ENCODE measurements around the gene CTSE. TPM values are rescaled to one million over a fixed set of nuclear protein-coding genes. Genes with fewer than 3 reads are reported as not detected.
"Not testable (repeated sequence)": the region's sequence is repeated elsewhere in the genome, so short reads cannot be mapped to it uniquely, and the experiment has no call there.

CTSE gene
- total RNA-seq, 1 experiment from 2014 or later = not detected

DNA sequence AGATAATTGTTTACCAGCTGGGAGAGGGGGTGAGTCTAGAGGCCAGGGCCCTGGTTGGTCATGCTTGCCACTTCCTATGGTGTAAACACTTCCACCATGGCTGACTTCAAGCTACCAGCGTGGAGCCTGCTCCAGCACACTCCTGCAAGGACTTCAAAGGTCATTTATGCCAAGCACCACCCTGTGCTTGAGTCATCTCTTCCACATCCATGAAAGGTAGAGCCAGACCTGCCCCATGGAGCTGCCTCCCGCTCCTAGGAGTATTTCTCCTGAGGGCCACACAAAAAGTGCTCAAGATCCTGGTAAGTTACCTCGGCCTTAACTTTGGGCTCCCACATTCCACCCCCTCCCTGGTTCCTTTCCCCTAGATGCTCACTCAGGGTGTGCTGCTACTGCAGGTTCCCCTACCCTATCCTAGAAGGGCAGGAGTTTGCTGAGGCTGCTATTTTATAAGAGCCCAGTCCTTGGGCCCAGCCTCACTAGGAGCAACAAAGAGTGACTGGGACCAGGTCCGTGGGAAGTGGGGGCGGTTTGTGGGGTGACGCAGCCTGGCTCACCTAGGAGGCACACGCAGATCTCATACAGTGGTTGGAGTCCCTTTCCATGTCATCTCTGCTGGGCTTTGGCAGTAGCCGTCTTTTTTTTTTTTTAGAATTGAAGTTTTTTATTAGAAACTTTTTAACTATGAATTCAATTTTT is 22.9 kb downstream of the CTSE start:
- DNase-seq (ENCODE audit: low spot score) = no peak
- in situ Hi-C loops (cut with HindIII; ENCODE audit: low sequenced_read_pairs) = no loop called here

DNA sequence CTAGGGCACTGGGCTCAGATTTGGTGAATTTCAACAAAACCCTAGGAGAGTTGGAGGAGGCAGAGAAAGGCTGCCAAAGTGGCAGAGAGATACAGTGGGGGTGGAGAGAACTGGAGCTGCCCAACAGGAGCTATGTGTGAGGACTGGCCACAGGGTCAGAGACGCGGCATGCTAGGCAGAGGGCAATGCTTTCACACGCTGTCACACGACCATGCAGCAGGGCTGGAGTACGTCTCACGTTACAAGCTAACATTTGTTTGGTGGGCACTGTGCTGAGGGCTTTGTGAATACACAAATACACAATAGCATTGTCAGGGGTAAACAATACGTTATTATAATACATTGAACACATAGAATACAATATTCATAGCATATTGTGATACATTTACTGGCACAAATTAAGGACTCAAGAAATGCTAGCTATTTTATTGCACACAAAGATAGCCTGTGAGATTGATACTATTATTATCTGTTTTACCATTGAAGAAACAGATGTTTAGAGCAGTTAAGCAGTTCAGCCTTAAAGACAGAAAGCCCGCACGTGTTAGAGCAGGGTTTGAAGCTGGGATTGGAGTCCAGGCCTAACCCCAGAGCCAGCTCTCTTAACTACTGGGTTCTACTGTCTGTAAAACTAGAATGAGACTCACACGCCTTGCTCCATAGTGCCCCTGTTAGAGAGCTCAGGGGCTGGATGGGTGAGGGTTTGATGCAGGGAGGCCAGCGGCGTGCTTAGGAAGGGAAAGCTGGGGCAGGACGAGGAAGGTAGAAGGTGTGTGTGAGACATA is 25.0 kb downstream of the CTSE start:
- no peak for DNase-seq (ENCODE audit: low spot score)
- in situ Hi-C loops (cut with HindIII; ENCODE audit: low sequenced_read_pairs) = no loop called here

DNA sequence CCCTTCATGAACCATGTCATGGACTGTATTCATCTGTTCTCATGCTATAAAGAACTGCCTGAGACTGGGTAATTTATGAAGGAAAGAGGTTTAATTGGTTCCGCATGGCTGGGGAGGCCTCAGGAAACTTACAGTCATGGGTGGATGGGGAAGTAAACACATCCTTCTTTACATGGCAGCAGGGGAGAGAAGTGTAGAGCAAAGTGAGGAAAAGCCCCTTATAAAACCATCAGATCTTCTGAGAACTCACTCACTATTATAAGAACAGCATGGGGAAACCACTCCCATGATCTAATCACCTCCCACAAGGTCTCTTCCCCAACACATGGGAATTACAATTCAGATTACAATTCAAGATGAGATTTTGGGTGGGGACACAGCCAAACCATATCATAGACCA is 27.1 kb downstream of the CTSE start:
- DNase-seq (ENCODE audit: low spot score); in situ Hi-C loops (cut with HindIII; ENCODE audit: low sequenced_read_pairs): not testable (repeated sequence)

DNA sequence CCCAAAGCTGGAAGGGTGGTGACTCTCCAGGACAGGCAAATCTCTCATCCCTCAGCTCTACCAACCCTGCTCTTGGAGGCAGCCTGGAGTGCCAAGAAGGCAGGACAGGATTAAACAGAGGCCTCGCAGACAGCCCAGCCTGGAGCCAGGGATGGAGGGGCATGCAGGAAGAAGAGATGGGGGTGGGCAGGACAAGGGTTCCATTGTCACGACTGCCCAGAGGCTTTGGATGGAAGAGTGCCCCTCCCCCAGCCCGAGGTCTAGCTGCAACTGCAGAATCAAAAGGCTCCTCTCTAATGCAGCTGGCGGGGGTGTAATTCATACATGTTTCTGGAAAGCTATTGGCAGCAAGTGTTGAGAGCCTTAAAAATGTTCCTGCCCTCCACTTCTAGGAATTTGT is 29.3 kb downstream of the CTSE start:
- no peak for DNase-seq (ENCODE audit: low spot score)
- in situ Hi-C loops (cut with HindIII; ENCODE audit: low sequenced_read_pairs) = no loop called here

DNA sequence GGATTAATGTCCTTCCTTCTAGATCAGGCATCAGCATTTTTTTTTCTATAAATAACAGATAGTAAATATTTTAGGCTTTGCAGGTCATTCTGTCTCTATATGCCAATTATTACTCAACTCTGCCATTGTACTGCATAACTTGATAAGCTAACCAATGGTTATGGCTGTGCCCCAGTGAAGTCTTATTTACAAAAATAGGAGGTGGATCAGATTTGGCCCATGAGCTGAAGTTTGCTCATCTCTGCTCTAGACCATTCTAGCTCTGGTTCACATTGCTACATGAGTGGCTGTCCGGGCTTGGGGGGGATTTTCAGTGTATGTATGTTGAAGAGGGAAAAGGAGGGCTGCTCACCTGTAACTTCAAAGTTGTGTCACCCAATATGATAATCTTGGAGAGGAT is 30.6 kb downstream of the CTSE start:
- DNase-seq (ENCODE audit: low spot score) = no peak
- in situ Hi-C loops (cut with HindIII; ENCODE audit: low sequenced_read_pairs) = no loop called here

DNA sequence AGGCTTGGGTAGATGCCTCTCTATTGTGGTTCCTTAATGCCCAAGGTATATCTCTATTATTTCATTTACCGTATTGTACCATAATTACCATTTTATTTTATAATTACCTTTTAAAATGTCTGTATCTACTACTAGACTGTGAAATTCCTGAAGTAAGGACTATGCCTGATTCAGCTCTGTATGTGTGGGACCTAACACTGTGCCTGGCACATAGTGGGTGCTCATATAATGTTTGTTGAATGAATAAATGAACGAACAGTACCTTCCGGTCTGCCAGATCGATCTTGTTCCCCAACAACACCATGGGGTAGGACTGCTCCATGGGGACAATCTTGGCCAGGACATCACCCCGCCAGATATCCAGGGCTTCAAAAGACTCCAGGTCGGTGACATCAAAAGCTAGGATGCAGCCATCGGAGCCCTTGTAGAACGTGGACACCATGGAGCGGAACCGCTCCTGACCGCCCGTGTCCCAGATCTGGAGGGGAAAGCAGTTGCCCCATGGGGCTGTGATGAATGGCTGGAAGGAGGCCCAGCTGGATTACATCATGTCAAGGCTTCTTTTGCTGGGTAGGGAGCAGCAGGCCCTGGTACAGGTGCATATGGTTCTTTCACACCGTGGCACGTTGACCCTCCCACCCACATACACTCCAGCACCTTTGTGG is 31.3 kb downstream of the CTSE start:
- in situ Hi-C loops (cut with HindIII; ENCODE audit: low sequenced_read_pairs) = no loop called here
- no peak for DNase-seq (ENCODE audit: low spot score)

DNA sequence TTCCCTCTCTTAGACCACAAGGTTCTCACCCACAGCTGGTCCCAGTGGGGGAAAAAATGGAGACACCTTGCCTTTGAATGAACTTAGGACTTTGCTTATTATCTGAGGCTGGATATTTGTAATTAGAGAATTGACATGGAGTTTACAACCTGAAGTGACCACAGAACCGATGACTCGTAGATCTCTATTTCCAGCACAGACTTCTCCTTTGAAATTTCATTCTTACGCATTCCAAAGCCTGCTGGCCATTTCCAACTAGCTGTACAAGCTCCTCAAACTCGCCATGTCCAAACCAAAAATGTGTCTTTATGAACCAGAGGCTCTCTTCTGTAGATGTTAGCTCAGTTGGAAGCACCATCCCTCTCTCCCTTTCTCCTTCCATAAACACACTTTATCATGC is 32.5 kb downstream of the CTSE start:
- in situ Hi-C loops (cut with HindIII; ENCODE audit: low sequenced_read_pairs) = no loop called here
- DNase-seq (ENCODE audit: low spot score) = no peak

DNA sequence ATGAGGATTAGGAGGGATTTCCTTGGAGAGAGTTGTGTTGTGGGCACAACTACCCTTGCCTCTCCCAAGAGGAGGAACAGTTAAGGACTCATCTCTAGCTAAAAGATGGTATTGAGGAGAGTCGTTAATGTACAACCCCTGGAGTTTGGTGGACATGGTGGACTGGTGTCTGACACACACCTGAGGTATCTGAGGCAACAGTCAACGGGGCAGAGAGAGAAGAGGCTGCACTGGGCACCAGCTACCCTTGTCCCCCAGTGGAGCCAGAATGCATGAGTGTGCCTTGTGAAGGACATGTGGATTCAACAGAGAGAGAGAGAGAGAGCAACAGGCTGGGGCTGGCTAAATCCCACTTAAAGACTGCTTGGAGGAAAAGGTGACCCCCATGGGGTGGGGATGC is 33.5 kb downstream of the CTSE start:
- no peak for DNase-seq (ENCODE audit: low spot score)
- in situ Hi-C loops (cut with HindIII; ENCODE audit: low sequenced_read_pairs) = no loop called here

DNA sequence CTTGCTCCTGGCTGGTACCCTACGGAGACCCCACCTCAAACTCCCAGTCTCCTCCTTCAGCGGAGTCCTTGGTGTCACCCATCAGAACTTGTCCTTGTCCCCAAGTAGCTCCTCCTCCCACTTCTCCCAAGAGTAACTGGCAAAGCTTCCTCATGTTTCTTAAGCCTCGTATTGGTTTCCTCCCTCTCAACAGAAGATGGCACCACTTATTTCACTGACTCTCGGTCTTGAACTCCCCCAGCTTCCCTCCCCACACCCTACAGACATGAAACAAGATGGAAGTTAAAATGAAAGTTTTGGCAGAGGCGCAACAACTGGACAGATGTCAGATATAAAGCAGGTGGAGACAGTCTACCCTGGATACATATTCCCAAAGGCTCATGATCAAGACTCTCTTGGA is 33.9 kb downstream of the CTSE start:
- in situ Hi-C loops (cut with HindIII; ENCODE audit: low sequenced_read_pairs) = no loop called here
- DNase-seq (ENCODE audit: low spot score) = no peak

DNA sequence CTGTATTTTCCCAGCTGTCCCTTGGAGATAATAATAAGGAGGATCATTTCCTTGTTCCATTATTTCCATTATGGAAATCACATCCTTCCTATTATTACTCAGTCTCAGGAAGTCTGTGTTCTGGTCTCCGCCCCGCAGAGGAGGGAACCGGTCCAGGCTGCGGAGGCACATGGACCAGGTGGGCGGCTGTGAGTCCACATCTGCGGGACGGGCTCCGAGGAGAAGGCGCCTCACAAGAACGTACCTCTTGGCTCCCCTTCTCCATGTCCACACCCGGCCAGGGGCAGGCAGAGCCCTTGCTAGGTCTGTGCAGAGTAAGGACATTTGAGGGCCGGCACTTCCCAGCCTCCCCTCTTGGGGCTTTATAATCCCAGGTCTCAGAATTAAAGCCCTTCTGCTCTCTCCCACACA is 35.1 kb downstream of the CTSE start:
- in situ Hi-C loops (cut with HindIII; ENCODE audit: low sequenced_read_pairs) = no loop called here
- no peak for DNase-seq (ENCODE audit: low spot score)

DNA sequence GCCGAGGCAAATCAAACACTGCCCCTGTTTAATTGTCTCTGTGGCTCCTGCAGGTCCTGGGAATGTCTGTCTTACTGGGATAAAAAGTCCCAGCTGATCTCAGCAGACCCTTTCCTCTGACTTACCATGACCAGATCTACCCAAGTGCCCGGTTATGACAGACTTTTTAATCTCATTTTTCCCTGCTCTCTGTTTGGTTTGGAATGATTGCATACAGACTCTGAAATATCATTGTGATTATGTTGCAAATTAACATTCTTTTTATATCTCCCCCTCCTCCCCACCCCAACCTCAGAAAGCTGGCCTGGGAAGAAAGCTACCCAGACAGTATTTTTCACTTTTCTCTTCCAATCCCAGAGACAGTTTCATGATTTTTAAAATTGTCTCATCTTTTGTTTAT is 36.8 kb downstream of the CTSE start:
- no peak for DNase-seq (ENCODE audit: low spot score)
- in situ Hi-C loops (cut with HindIII; ENCODE audit: low sequenced_read_pairs) = no loop called here

DNA sequence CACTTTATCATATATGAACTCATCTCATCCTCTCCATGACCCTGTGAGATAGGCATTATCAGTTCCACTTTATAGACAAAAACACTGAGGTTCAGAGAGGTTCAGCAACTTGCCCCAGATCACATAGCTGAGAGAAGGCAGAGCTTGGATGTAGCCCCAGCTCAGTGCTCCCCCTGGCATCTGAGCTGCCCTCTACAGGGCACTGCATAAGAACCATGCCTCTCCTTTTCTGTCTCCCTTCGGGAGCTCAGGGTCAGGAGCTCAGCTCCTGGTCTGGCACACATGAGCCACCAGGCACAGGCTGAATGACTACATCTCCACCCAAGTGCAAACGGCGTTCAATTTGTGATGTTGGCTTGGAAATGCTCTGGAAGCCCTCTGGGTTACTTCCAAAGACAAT is 37.4 kb downstream of the CTSE start:
- in situ Hi-C loops (cut with HindIII; ENCODE audit: low sequenced_read_pairs) = no loop called here
- no peak for DNase-seq (ENCODE audit: low spot score)

DNA sequence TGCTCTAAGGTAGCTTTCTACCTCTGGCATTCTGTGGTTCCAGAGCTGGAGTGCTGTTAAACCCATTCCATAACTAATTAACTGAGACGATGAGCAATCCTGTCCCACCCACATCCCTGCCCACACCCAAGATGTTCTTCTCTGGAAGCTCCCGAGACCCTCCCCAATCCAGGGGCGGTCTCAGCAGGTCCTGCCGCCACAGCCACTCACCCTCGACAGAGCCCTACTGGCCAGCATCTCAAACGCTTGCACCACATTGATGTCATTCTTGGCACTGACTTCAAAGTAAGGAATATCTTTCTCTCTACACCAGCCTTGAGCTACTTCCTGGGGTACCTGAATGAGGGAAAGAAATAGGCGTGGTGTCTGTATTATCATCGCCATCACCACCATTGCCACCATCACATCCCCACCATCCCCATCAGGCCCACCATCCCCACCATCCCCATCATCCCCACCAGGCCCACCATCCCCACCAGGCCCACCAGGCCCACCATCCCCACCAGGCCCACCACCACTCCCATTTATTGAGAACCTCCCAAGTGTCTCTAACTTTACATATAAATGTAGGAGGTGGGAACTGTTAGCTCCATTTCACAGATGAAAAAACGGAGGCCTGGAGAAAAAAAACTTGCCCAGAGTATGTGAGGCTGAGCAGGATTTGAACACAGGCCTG is 38.2 kb downstream of the CTSE start:
- in situ Hi-C loops (cut with HindIII; ENCODE audit: low sequenced_read_pairs) = no loop called here

DNA sequence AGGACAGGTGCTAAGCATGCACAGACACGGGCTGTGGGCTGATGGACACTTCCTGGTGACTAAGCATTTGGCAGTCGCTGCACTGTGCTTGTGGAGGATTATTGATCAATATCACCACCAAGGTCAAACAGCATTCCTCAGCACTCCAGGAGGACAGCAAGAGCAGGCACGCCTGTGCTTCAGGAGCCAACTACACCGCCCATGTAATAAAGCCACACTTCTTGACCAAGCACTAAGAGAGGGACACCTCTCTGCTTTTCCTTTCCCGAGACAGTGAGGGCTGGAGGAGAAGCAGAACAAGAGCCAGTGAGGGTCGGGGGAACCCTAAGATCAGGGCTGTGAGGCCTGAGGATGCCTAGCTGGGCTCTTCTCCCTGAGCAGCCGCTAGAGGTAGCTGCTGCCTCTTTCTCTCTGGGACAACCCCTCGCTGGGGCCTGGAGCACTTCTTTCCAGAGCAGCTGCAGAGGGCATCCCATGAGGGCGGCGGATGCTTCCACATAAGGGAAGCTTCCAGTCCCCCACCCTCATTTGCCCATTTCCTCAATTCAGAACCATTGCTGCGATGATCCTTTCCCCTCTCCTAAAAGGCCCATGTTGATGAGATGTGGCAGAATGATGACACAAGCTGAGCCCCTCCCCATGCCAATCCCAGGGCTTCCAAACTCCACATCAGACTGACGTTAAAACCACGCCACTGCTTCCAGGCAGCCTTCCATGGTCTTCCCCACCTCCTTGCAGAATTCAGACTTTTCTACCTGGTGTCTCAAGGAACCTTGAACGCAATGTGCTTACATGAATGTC is 39.6 kb downstream of the CTSE start:
- in situ Hi-C loops (cut with HindIII; ENCODE audit: low sequenced_read_pairs) = no loop called here
- DNase-seq (ENCODE audit: low spot score) = peak; percentile 22

More for the DNA sequence above, 38.2 kb downstream of the CTSE start:
- no peak for DNase-seq (ENCODE audit: low spot score)

DNA sequence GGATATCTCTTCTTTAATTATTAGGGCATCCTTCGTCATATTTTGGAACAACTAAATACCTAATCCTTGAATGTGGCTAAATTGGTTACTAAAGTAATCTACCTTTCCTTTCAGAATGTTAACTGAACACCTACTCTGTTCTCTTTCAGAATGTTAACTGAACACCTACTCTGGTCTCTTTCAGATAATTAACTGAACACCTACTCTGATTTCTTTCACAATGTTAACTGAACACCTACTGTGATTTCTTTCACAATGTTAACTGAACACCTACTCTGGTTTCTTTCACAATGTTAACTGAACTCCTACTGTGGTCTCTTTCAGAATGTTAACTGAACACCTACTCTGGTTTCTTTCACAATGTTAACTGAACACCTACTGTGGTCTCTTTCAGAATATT is 42.4 kb downstream of the CTSE start:
- in situ Hi-C loops (cut with HindIII; ENCODE audit: low sequenced_read_pairs) = no loop called here

DNA sequence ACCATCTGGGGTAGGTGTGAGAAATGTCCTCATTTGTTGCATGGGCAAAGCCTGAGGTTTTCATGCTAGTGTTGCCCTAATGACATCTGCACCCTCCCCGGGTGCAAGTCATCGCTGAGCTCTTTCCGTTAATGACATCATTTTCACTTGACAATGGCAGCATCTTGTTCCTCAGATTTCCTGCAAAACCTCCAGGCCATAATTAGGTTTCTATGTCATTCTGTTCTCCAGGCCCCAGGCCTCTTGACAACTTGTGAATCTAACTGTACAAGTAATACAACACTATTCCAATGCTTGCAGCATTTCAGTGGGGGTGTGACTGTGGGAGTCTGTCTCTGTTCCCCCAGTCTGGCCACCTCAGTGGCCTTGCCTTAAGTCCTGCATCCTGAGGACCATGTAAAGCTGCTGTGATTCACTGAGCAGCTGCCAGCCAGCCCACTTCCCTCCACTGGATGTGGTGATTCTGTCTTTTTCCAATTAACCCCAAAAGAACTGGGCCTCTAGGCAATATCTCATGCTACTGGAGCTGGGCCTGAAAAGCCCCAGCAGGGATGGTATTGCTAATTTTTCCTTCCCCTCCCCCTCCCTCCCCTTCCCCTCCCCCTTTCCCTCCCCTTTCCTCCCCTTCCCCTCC is 43.3 kb downstream of the CTSE start:
- in situ Hi-C loops (cut with HindIII; ENCODE audit: low sequenced_read_pairs) = no loop called here
- no peak for DNase-seq (ENCODE audit: low spot score)

More for the DNA sequence above, 42.4 kb downstream of the CTSE start:
- no peak for DNase-seq (ENCODE audit: low spot score)

DNA sequence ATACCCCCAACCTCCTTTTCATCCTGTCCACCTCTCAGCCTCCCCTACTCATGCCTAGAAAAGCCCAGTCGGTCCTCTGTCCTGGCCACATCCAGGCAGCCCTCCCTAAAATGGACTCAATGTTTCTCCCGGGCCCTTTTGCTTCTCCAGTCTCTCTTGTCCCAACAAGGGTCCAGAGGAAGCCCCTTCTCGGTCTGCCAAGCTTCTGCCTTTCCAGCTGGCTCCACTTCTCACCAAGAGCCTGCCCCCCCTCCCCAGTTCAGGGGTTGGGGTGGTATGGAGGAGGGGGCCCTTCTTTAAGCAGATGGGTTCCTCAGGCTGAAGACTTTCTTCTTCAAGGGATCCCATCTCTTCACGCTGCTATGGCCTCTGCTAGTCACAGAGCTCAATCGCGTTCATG is 44.4 kb downstream of the CTSE start:
- in situ Hi-C loops (cut with HindIII; ENCODE audit: low sequenced_read_pairs) = no loop called here
- no peak for DNase-seq (ENCODE audit: low spot score)

DNA sequence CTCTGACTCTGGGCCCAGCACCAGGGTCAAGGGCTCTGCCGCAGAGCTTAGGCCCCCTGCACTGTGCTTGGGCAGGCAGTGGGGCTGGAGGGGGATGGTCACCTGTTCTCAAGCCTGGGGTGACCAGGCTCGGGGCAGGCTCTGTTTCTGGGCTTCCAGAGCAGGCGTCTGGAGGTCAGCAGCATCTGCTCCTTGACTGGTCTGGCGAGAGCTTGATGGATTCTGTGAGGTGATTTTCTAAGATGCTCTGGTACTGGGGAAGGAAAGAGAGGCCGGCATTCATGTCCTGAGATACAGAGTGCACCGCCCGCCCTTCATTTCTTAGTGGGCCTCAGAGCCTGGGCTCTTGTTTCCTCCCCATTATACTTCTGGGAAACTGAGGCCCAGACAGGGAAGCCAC is 45.0 kb downstream of the CTSE start:
- in situ Hi-C loops (cut with HindIII; ENCODE audit: low sequenced_read_pairs) = no loop called here
- DNase-seq (ENCODE audit: low spot score) = no peak

Data from G401 (cell line).